HG02885 (cell line): Measurements from ENCODE around the gene GH1.

Experiments used
- ATAC-seq: cut with Tn5 transposase; IDR thresholded peaks from one replicate; pipeline ENCODE4 v1.9.1; 2021; ENCODE audit warnings: mild to moderate bottlenecking; ENCODE audit not compliant: unreplicated experiment, poor library complexity

The GH1 gene

GRCh38 chr17:63945784-63946439 is 27.3 kb upstream of the GH1 start:
- peak; percentile 39 for ATAC-seq

GRCh38 chr17:63944736-63945499 is 26.3 kb upstream of the GH1 start:
- ATAC-seq = no peak

- no peak for ATAC-seq
These were observed 25.1 kb upstream of the GH1 start for GRCh38 chr17:63943745-63944144.

GRCh38 chr17:63942309-63942985 is 23.8 kb upstream of the GH1 start:
- no peak for ATAC-seq

- ATAC-seq = no peak
These were observed 23.1 kb upstream of the GH1 start for GRCh38 chr17:63941751-63942150.

- ATAC-seq = no peak
These were observed 22.5 kb upstream of the GH1 start for GRCh38 chr17:63941162-63941561.

GRCh38 chr17:63940584-63940983 is 21.9 kb upstream of the GH1 start:
- no peak for ATAC-seq

- ATAC-seq = no peak
These were observed 21.2 kb upstream of the GH1 start for GRCh38 chr17:63939884-63940283.

GRCh38 chr17:63939401-63939800 is 20.8 kb upstream of the GH1 start:
- ATAC-seq = no peak

GRCh38 chr17:63937920-63938319 is 19.3 kb upstream of the GH1 start:
- no peak for ATAC-seq

- ATAC-seq = no peak
These were observed 18.7 kb upstream of the GH1 start for GRCh38 chr17:63937319-63937718.

- no peak for ATAC-seq
These were observed 15.8 kb upstream of the GH1 start for GRCh38 chr17:63934183-63935112.

- no peak for ATAC-seq
These were observed 15.0 kb upstream of the GH1 start for GRCh38 chr17:63933598-63933997.

GRCh38 chr17:63932721-63933120 is 14.1 kb upstream of the GH1 start:
- ATAC-seq = no peak

- peak; percentile 78 for ATAC-seq
These were observed 13.4 kb upstream of the GH1 start, which contains the start of gene CD79B for GRCh38 chr17:63931981-63932561. Gene CD79B (minus strand): TSS chr17:63932331. CDS start chr17:63932261, 70 bp downstream.

- ATAC-seq = peak; percentile 56
These were observed 12.4 kb upstream of the GH1 start for GRCh38 chr17:63930951-63931575.

- ATAC-seq = no peak
These were observed 11.5 kb upstream of the GH1 start for GRCh38 chr17:63929860-63930766.

GRCh38 chr17:63928966-63929695 is 10.5 kb upstream of the GH1 start:
- no peak for ATAC-seq
